ENCODE data around the gene NRG2.

The NRG2 gene

DNA sequence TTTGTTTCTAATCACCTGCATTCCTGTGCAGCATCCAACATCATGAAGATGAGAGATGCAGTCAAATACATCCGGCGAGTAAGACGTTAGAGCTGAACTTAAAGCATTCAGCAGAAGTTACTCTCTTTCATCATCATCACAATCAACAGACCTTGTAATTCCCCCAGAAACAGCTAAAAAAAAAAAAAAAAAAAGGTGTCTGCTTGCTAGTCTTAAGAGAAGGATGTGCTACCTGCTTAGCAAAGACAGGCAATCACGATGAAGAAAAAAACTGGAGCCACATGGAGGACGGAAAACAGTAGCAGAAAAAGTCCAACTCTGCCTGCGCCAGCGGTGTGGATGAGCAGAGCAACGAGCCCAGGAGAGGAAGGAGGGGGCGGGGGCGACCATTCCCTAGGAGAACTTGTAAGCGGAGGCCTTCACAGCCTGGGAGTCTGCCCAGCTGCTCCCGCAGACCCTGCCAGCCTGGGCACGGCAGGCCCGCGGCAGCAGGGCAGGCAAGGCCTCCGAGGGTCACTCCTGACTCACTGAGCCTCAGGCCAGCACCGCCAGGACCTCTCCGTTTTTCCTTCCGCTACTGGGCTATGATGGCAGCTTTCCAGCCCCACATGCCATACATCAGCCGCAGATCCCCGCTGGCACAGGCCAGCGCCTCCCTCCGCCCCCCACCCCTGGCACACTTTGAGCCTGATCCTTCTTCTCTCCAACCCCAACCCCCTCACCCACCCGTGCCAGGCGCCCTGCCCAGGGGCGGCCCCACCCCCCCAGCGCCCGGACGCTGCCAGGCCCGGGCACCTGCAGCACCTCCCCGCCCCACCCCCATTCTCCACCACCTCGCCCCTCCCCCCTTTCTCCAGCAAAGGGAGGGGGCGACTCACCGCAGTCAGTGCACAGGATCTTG, 1.4 kb downstream of the NRG2 start:
- TF ChIP-seq GLIS3 (CRISPR knock-in tag; IDR thresholded peaks at IDR 0.05) (no peak), TCF4 (CRISPR knock-in tag; IDR thresholded peaks at IDR 0.05; ENCODE audit: borderline replicate concordance) (no peak), ZFP30 (CRISPR knock-in tag; IDR thresholded peaks at IDR 0.05) (no peak), ZNF70 (CRISPR knock-in tag; IDR thresholded peaks at IDR 0.05) (no peak), ZFP3 (CRISPR knock-in tag; IDR thresholded peaks at IDR 0.05) (no peak), ISL1 (CRISPR knock-in tag; IDR thresholded peaks at IDR 0.05) (no peak), ZNF8 (CRISPR knock-in tag; IDR thresholded peaks at IDR 0.05) (no peak), TOX (CRISPR knock-in tag; IDR thresholded peaks at IDR 0.05; ENCODE audit: borderline replicate concordance) (no peak), ZNF565 (CRISPR knock-in tag; conservative IDR thresholded peaks at IDR 0.05; ENCODE audit: low read depth) (no peak), BACH2 (CRISPR knock-in tag; IDR thresholded peaks at IDR 0.05; ENCODE audit: borderline replicate concordance) (no peak), PPARA (CRISPR knock-in tag; IDR thresholded peaks at IDR 0.05; ENCODE audit: borderline replicate concordance) (no peak)
- TF ChIP-seq, protein P1, sequence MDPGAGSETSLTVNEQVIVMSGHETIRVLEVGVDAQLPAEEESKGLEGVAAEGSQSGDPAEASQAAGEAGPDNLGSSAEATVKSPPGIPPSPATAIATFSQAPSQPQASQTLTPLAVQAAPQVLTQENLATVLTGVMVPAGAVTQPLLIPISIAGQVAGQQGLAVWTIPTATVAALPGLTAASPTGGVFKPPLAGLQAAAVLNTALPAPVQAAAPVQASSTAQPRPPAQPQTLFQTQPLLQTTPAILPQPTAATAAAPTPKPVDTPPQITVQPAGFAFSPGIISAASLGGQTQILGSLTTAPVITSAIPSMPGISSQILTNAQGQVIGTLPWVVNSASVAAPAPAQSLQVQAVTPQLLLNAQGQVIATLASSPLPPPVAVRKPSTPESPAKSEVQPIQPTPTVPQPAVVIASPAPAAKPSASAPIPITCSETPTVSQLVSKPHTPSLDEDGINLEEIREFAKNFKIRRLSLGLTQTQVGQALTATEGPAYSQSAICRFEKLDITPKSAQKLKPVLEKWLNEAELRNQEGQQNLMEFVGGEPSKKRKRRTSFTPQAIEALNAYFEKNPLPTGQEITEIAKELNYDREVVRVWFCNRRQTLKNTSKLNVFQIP (CRISPR knock-in tag; IDR thresholded peaks at IDR 0.05; ENCODE audit: borderline replicate concordance, low read depth): no peak
- TF ChIP-seq, protein P2, sequence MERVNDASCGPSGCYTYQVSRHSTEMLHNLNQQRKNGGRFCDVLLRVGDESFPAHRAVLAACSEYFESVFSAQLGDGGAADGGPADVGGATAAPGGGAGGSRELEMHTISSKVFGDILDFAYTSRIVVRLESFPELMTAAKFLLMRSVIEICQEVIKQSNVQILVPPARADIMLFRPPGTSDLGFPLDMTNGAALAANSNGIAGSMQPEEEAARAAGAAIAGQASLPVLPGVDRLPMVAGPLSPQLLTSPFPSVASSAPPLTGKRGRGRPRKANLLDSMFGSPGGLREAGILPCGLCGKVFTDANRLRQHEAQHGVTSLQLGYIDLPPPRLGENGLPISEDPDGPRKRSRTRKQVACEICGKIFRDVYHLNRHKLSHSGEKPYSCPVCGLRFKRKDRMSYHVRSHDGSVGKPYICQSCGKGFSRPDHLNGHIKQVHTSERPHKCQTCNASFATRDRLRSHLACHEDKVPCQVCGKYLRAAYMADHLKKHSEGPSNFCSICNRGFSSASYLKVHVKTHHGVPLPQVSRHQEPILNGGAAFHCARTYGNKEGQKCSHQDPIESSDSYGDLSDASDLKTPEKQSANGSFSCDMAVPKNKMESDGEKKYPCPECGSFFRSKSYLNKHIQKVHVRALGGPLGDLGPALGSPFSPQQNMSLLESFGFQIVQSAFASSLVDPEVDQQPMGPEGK (CRISPR knock-in tag; IDR thresholded peaks at IDR 0.05; ENCODE audit: borderline replicate concordance): no peak
- TF ChIP-seq, protein P3, sequence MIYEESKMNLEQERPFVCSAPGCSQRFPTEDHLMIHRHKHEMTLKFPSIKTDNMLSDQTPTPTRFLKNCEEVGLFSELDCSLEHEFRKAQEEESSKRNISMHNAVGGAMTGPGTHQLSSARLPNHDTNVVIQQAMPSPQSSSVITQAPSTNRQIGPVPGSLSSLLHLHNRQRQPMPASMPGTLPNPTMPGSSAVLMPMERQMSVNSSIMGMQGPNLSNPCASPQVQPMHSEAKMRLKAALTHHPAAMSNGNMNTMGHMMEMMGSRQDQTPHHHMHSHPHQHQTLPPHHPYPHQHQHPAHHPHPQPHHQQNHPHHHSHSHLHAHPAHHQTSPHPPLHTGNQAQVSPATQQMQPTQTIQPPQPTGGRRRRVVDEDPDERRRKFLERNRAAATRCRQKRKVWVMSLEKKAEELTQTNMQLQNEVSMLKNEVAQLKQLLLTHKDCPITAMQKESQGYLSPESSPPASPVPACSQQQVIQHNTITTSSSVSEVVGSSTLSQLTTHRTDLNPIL (CRISPR knock-in tag; IDR thresholded peaks at IDR 0.05; ENCODE audit: low read depth): no peak
- TF ChIP-seq, protein P4, sequence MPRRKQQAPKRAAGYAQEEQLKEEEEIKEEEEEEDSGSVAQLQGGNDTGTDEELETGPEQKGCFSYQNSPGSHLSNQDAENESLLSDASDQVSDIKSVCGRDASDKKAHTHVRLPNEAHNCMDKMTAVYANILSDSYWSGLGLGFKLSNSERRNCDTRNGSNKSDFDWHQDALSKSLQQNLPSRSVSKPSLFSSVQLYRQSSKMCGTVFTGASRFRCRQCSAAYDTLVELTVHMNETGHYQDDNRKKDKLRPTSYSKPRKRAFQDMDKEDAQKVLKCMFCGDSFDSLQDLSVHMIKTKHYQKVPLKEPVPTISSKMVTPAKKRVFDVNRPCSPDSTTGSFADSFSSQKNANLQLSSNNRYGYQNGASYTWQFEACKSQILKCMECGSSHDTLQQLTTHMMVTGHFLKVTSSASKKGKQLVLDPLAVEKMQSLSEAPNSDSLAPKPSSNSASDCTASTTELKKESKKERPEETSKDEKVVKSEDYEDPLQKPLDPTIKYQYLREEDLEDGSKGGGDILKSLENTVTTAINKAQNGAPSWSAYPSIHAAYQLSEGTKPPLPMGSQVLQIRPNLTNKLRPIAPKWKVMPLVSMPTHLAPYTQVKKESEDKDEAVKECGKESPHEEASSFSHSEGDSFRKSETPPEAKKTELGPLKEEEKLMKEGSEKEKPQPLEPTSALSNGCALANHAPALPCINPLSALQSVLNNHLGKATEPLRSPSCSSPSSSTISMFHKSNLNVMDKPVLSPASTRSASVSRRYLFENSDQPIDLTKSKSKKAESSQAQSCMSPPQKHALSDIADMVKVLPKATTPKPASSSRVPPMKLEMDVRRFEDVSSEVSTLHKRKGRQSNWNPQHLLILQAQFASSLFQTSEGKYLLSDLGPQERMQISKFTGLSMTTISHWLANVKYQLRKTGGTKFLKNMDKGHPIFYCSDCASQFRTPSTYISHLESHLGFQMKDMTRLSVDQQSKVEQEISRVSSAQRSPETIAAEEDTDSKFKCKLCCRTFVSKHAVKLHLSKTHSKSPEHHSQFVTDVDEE (CRISPR knock-in tag; IDR thresholded peaks at IDR 0.05): no peak
- ATAC-seq: peak; percentile 59

DNA sequence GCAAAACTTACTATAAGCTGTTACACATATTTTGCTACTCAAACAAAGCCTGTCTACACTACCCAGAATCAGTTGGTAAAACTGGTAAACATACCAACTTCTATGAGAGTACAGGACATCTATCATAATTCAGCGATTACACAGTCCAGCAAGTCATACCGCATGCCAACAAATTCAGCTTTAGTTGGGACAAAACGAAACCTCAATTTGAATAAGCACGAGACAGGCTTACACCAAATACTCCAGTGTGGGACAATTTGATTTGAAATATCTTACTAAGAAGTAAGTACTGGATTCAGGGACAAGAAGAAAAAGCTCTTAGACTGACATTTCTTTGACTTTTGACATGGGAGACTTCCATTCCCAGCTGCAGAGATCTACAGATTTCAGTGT, 2.0 kb downstream of the NRG2 start:
- ATAC-seq: peak; percentile 0; the same call in 1 of the 3 replicates
- TF ChIP-seq, protein P5, sequence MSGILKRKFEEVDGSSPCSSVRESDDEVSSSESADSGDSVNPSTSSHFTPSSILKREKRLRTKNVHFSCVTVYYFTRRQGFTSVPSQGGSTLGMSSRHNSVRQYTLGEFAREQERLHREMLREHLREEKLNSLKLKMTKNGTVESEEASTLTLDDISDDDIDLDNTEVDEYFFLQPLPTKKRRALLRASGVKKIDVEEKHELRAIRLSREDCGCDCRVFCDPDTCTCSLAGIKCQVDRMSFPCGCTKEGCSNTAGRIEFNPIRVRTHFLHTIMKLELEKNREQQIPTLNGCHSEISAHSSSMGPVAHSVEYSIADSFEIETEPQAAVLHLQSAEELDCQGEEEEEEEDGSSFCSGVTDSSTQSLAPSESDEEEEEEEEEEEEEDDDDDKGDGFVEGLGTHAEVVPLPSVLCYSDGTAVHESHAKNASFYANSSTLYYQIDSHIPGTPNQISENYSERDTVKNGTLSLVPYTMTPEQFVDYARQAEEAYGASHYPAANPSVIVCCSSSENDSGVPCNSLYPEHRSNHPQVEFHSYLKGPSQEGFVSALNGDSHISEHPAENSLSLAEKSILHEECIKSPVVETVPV (CRISPR knock-in tag; IDR thresholded peaks at IDR 0.05): no peak
- TF ChIP-seq, protein P3 (CRISPR knock-in tag; IDR thresholded peaks at IDR 0.05; ENCODE audit: low read depth): no peak
- TF ChIP-seq, protein P4 (CRISPR knock-in tag; IDR thresholded peaks at IDR 0.05): no peak
- TF ChIP-seq OSR1 (CRISPR knock-in tag; IDR thresholded peaks at IDR 0.05): no peak
